ENCODE measurements around the gene GM2A. TPM values are rescaled to one million over a fixed set of nuclear protein-coding genes. Genes with fewer than 3 reads are reported as not detected.

GM2A gene
- 10 to 100 TPM; 19.4 to 28.2 TPM for total RNA-seq

DNA sequence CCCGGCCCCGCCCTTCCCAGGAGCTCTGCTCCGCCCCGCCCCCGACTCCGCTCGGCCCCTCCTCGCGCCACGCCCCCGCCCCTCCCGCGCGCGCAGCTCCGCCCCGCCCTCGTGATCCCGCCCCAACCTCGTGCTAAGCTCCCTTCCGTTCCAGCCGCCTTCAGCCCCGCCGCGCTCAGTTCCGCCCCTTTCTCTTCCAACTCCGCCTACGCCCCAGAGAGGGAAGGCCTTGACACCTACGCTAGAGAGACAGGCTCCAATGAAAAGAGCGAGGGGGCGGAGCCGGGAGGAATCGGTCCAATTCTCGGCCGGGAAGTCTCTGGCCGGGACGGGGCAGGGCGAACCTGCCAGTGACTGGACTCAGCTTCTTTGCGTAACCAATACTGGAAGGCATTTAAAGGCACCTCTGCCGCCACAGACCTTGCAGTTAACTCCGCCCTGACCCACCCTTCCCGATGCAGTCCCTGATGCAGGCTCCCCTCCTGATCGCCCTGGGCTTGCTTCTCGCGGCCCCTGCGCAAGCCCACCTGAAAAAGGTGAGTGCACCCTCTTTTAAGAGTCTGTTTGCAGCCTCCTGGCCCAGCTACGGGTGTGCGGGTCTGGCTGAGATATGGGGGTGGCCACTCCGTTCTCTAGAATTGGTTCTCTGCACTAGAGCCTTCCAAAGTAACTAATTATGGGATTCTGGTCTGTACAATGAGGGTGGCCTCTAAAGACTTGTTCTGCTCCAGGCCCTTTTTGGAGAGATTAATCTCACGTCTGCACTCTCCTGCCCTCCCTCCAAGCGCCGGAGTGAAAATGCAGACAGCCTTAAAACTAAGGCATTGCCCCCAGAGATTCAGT lies at the start of gene GM2A:
TSS of gene GM2A (plus strand) at position 424 of the 843 bp plus-strand sequence. CDS start at position 456, 32 bp downstream.
- ATAC-seq (replicated peaks in 1 of 2) (peak; percentile 92 to 93), DNase-seq (peak; percentile 98 to 100)
- peaks cover 58% of the 10 kb centered on the region for H3K4me1 Mint-ChIP-seq (ENCODE audit: low read depth)
- H3K27me3 Mint-ChIP-seq (ENCODE audit: low read depth) = no peaks in the 10 kb centered on the region
- peak within 1 kb of the TSS; percentile 74 for H3K27ac Mint-ChIP-seq
- H3K4me3 Mint-ChIP-seq = peak within 1 kb of the TSS; percentile 94 to 96
- H3K36me3 Mint-ChIP-seq (ENCODE audit: insufficient read depth in 2 of 2) = peaks cover 1 to 2% of the 10 kb centered on the region in 2 donors
- H3K9me3 Mint-ChIP-seq = no peaks in the 10 kb centered on the region

GRCh38 chr5:151204051-151204450 lies 48.9 kb upstream of the GM2A start:
- Mint-ChIP-seq H3K27me3 (ENCODE audit: low read depth) (no peaks in the 10 kb centered on the region), H3K9me3 (no peaks in the 10 kb centered on the region), H3K4me1 (ENCODE audit: low read depth) (peaks cover 46% of the 10 kb centered on the region), H3K4me3 (no peak overlapping the region), H3K36me3 (ENCODE audit: insufficient read depth in 2 of 2) (peaks cover 2 to 5% of the 10 kb centered on the region in 2 donors), H3K27ac (peak overlapping the region; percentile 7)
- no peak for ATAC-seq (replicated peaks in 1 of 2)
- DNase-seq = no peak

- Mint-ChIP-seq H3K27ac (peak overlapping the region; percentile 32), H3K27me3 (ENCODE audit: low read depth) (no peaks in the 10 kb centered on the region), H3K4me1 (ENCODE audit: low read depth) (peaks cover 58% of the 10 kb centered on the region), H3K9me3 (no peaks in the 10 kb centered on the region), H3K4me3 (no peak overlapping the region), H3K36me3 (ENCODE audit: insufficient read depth in 2 of 2) (peaks cover 2 to 5% of the 10 kb centered on the region in 2 donors)
- ATAC-seq (replicated peaks in 1 of 2) = no peak
- no peak for DNase-seq
These were observed 47.6 kb upstream of the GM2A start for GRCh38 chr5:151205411-151205810.

DNA sequence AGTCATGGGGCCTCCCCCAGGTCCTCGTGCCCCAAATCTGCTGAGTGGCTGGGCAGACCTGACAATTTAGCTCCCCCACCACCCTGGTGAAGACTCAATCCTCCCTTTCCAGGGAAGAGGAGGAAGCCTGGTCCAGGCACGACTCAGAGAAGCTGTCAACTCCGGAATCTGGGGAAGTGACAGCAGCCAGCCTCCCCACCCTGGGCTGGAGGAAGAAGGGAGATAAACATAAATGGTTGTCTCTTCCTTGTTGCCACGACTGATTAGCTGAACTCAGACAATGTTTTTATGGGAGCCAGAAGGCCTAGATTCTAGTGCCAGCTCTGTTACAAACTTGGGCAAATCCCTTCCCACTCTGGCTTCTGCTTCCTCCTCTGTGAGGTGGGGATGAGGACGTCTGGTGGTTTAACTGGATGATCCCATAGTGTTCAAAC lies 44.5 kb upstream of the GM2A start:
- peak overlapping the region; percentile 37 to 49 for H3K4me3 Mint-ChIP-seq
- DNase-seq (no peak), ATAC-seq (replicated peaks in 1 of 2) (no peak)
- H3K36me3 Mint-ChIP-seq (ENCODE audit: insufficient read depth in 2 of 2) = peaks cover 0 to 4% of the 10 kb centered on the region in 2 donors
- peak overlapping the region; percentile 86 for H3K27ac Mint-ChIP-seq
- peaks cover 75% of the 10 kb centered on the region for H3K4me1 Mint-ChIP-seq (ENCODE audit: low read depth)
- H3K27me3 Mint-ChIP-seq (ENCODE audit: low read depth) = no peaks in the 10 kb centered on the region
- H3K9me3 Mint-ChIP-seq = no peaks in the 10 kb centered on the region

DNA sequence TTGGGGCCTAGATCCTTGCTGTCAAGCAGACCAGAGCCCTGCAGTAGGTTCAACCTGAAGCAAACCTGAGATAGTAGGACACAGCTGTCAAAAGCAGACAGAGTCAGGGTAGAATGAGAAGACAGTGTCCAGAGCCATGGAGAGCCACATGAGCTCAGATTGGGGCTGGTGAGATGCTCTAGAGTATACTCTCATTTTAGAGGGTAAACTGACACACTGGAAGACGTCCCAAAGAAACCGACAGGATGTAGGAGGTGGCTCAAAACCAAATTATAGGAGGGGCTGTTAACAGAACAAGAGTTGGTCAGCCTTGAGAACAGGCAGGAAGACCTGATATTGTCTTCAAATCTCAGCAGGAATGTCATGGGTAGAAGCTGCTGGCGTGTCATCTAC lies 40.6 kb upstream of the GM2A start:
- DNase-seq (no peak), ATAC-seq (replicated peaks in 1 of 2) (peak; percentile 12 to 21)
- H3K4me3 Mint-ChIP-seq = peak overlapping the region; percentile 87 to 93
- peaks cover 4 to 5% of the 10 kb centered on the region in 2 donors for H3K36me3 Mint-ChIP-seq (ENCODE audit: insufficient read depth in 2 of 2)
- peaks cover 94% of the 10 kb centered on the region for H3K4me1 Mint-ChIP-seq (ENCODE audit: low read depth)
- no peaks in the 10 kb centered on the region for H3K9me3 Mint-ChIP-seq
- peak overlapping the region; percentile 94 for H3K27ac Mint-ChIP-seq
- no peaks in the 10 kb centered on the region for H3K27me3 Mint-ChIP-seq (ENCODE audit: low read depth)

DNA sequence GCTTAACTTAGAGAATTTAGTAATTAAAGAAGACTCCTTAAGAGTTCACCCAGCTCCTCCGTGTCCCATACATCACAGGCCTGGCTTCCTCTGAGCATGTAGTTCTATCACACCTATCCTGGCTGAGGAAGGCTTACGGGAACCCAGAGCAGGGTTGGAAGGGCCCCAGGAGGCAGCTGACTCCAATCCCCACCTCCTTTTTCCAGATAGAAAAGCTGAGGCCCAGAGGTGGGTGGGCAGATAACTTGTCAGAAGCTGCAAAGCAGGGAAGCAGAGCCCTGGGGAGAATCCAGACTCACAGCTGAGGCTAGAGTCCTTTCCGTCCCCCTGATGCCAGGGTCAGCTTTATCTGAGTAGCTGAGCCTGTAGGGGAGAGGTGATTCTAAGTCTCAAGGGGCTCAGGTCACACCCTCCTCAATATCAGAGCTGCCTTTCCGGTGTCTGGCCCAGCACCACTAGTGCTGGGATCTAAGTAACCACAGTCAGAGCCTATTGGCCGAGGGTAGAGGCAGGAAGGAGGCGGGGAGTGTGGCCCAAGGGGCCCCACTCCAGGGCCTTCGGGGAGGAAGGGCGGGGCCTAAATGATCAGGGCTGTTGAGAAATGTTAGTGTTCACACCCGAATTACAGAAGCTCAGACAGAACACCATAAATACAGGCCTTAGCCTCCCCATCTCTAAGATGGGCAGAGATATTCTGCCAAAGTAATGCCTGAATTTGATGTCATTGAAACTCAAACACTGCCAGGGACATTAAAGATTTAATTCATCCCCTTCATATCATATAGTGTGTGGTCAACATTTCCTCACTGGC lies 39.0 kb upstream of the GM2A start:
- peak; percentile 90 for ATAC-seq (replicated peaks in 1 of 2)

DNA sequence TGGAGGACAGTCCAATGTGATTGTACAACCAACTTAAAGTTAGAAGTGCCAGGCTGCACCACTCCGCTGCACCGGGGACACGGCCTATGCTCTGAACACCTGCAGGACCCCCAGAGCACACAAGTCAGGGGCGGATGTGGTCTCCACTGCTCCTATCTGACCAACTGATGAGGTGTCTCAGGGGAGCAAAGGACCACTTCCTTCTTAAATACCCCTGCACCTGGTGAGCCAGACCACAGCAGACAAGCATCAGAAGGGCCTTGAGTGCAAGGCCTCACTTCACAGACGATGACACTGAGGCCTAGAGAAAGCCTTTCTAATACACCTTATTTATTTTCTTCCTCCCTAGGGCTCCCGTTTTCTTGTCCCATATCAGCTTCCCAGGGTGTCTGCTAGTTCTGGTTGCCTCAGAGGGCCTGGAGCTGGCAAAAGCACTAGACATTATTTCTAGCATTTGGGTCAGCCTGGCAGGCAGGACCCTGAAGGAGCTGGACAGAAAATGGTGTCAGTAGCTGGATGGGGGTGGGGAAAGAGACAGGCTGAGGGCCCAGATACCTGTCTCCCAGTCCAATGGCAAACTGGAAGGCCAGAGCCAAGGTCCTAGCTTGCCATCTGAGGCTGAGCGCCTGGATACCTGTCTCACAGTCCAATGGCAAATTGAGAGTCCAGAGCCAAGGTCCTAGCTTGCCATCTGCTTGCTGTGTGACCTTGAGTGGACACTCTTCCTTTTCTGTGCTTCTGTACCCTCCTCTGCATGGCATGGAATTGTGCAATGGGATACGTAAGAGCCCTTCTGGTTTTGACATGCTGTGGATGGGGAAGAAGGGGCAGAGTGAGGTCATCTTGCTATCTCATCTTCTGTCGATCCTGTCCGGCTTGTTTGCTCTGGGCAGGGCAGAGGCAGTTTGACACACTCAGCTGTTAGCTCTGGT lies 38.1 kb upstream of the GM2A start:
- H3K4me3 Mint-ChIP-seq = peak overlapping the region; percentile 93 to 96
- peaks cover 0 to 7% of the 10 kb centered on the region in 2 donors for H3K36me3 Mint-ChIP-seq (ENCODE audit: insufficient read depth in 2 of 2)
- peaks cover 94% of the 10 kb centered on the region for H3K4me1 Mint-ChIP-seq (ENCODE audit: low read depth)
- ATAC-seq (replicated peaks in 1 of 2) (peak; percentile 49 to 53), DNase-seq (peak; percentile 63)
- H3K9me3 Mint-ChIP-seq = no peaks in the 10 kb centered on the region
- H3K27me3 Mint-ChIP-seq (ENCODE audit: low read depth) = no peaks in the 10 kb centered on the region
- peak overlapping the region; percentile 97 for H3K27ac Mint-ChIP-seq

More for the DNA sequence above, 39.0 kb upstream of the GM2A start:
- peak; percentile 88 to 90 for DNase-seq
- Mint-ChIP-seq H3K9me3 (no peaks in the 10 kb centered on the region), H3K4me3 (peak overlapping the region; percentile 93 to 96), H3K4me1 (ENCODE audit: low read depth) (peaks cover 94% of the 10 kb centered on the region), H3K27ac (peak overlapping the region; percentile 97), H3K36me3 (ENCODE audit: insufficient read depth in 2 of 2) (peaks cover 0 to 7% of the 10 kb centered on the region in 2 donors), H3K27me3 (ENCODE audit: low read depth) (no peaks in the 10 kb centered on the region)

DNA sequence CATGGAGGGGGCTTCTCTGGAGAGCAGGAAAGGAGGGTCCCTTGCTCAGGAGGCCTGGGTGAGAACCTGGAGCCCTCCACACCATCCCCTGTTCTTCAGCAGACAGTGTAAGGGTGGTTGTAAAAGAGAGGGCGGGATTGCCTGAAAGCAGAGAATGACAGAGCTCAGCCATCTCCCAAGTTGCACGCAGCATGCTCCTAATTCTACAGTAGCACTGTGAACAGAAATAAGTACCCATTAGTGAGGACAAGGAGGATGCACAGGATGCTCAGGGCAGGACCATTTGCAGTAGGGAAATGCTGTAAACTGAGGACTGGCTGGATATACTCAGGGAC lies 37.5 kb upstream of the GM2A start:
- Mint-ChIP-seq H3K4me1 (ENCODE audit: low read depth) (peaks cover 95% of the 10 kb centered on the region), H3K27ac (peak overlapping the region; percentile 97), H3K27me3 (ENCODE audit: low read depth) (no peaks in the 10 kb centered on the region), H3K4me3 (peak overlapping the region; percentile 93 to 96), H3K9me3 (no peaks in the 10 kb centered on the region), H3K36me3 (ENCODE audit: insufficient read depth in 2 of 2) (peaks cover 0 to 7% of the 10 kb centered on the region in 2 donors)
- DNase-seq = no peak
- no peak for ATAC-seq (replicated peaks in 1 of 2)

DNA sequence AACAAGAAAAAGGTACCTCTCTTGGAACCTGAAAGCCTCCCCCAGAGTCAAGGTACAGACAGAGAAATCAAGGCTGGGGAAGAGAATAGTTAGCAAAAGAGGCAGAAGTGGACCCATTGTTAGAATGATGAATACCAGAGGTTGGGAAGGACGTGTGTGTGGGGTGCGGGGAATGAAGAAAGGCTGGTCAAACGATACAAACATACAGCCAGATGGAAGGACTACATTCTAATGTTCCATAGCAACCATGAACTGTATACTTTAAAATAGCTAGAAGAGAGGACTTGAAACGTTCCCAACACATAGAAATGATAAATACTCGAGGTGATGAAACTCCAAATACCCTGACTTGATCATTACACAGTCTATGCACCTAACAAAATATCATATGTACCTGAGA lies 36.2 kb upstream of the GM2A start:
- Mint-ChIP-seq H3K4me1 (ENCODE audit: low read depth) (peaks cover 95% of the 10 kb centered on the region), H3K27me3 (ENCODE audit: low read depth) (no peaks in the 10 kb centered on the region), H3K36me3 (ENCODE audit: insufficient read depth in 2 of 2) (peaks cover 5 to 11% of the 10 kb centered on the region in 2 donors), H3K4me3 (no peak overlapping the region), H3K9me3 (no peaks in the 10 kb centered on the region), H3K27ac (peak overlapping the region; percentile 26)
- ATAC-seq (replicated peaks in 1 of 2) (no peak), DNase-seq (no peak)

- H3K36me3 Mint-ChIP-seq (ENCODE audit: insufficient read depth in 2 of 2) = peaks cover 5 to 11% of the 10 kb centered on the region in 2 donors
- H3K4me3 Mint-ChIP-seq = peak overlapping the region; percentile 29 to 43
These were observed 34.8 kb upstream of the GM2A start for GRCh38 chr5:151218177-151218576.

GRCh38 chr5:151219138-151219537 lies 33.8 kb upstream of the GM2A start:
- Mint-ChIP-seq H3K36me3 (ENCODE audit: insufficient read depth in 2 of 2) (peaks cover 5 to 11% of the 10 kb centered on the region in 2 donors), H3K4me3 (no peak overlapping the region)
- DNase-seq = no peak

More at GRCh38 chr5:151218177-151218576, 34.8 kb upstream of the GM2A start:
- DNase-seq = no peak
- H3K27me3 Mint-ChIP-seq (ENCODE audit: low read depth) = no peaks in the 10 kb centered on the region
- H3K27ac Mint-ChIP-seq = peak overlapping the region; percentile 80
- peaks cover 98% of the 10 kb centered on the region for H3K4me1 Mint-ChIP-seq (ENCODE audit: low read depth)
- ATAC-seq (replicated peaks in 1 of 2) = no peak
- no peaks in the 10 kb centered on the region for H3K9me3 Mint-ChIP-seq

GRCh38 chr5:151219789-151220188 lies 33.2 kb upstream of the GM2A start:
- Mint-ChIP-seq H3K27me3 (ENCODE audit: low read depth) (no peaks in the 10 kb centered on the region), H3K9me3 (no peaks in the 10 kb centered on the region), H3K36me3 (ENCODE audit: insufficient read depth in 2 of 2) (peaks cover 5 to 11% of the 10 kb centered on the region in 2 donors), H3K4me3 (peak overlapping the region in 1 of 2 donors; percentile 20), H3K4me1 (ENCODE audit: low read depth) (peaks cover 89% of the 10 kb centered on the region), H3K27ac (peak overlapping the region; percentile 62)
- DNase-seq = no peak
- no peak for ATAC-seq (replicated peaks in 1 of 2)

More at GRCh38 chr5:151219138-151219537, 33.8 kb upstream of the GM2A start:
- Mint-ChIP-seq H3K9me3 (no peaks in the 10 kb centered on the region), H3K4me1 (ENCODE audit: low read depth) (peaks cover 89% of the 10 kb centered on the region), H3K27ac (peak overlapping the region; percentile 52), H3K27me3 (ENCODE audit: low read depth) (no peaks in the 10 kb centered on the region)
- ATAC-seq (replicated peaks in 1 of 2) = no peak

Data from activated T-cell treated with anti-CD3 and anti-CD28 coated beads, Interleukin-2, amount 50 U/mL, for 72 hours (primary cell).